ENCODE data around the gene ARHGEF10L.
"Not testable (repeated sequence)": the region's sequence is repeated elsewhere in the genome, so short reads cannot be mapped to it uniquely, and the experiment has no call there.

Gene ARHGEF10L

GRCh38 chr1:17539477-17540254 is at the start of gene ARHGEF10L:
ARHGEF10L (plus strand) TSS chr1:17539698; CDS start chr1:17580596, 40,898 bp downstream.
- no peak for DNase-seq (ENCODE audit: low read depth in 1 of 2, low spot score in 1 of 2)
- no peak for TF ChIP-seq JUND (IDR thresholded peaks at IDR 0.05; ENCODE audit: low read depth)
- in situ Hi-C loops (cut with HindIII; ENCODE audit: low pct_unique_long_range_greater_than_20kb, low sequenced_read_pairs): no loop called here

GRCh38 chr1:17489768-17490417 is 49.6 kb upstream of the ARHGEF10L start:
- in situ Hi-C loops (cut with HindIII; ENCODE audit: low pct_unique_long_range_greater_than_20kb, low sequenced_read_pairs); DNase-seq (ENCODE audit: low read depth in 1 of 2, low spot score in 1 of 2): not testable (repeated sequence)

- DNase-seq (ENCODE audit: low read depth in 1 of 2, low spot score in 1 of 2); in situ Hi-C loops (cut with HindIII; ENCODE audit: low pct_unique_long_range_greater_than_20kb, low sequenced_read_pairs): not testable (repeated sequence)
These were observed 48.8 kb upstream of the ARHGEF10L start for GRCh38 chr1:17490667-17491066.

GRCh38 chr1:17494114-17494729 is 45.3 kb upstream of the ARHGEF10L start:
- TF ChIP-seq JUND (IDR thresholded peaks at IDR 0.05; ENCODE audit: low read depth): no peak
- peak; percentile 47 to 79 for DNase-seq (ENCODE audit: low read depth in 1 of 2, low spot score in 1 of 2)
- in situ Hi-C loops (cut with HindIII; ENCODE audit: low pct_unique_long_range_greater_than_20kb, low sequenced_read_pairs): no loop called here

GRCh38 chr1:17496419-17496818 is 43.1 kb upstream of the ARHGEF10L start:
- no peak for DNase-seq (ENCODE audit: low read depth in 1 of 2, low spot score in 1 of 2)
- in situ Hi-C loops (cut with HindIII; ENCODE audit: low pct_unique_long_range_greater_than_20kb, low sequenced_read_pairs): no loop called here
- TF ChIP-seq JUND (IDR thresholded peaks at IDR 0.05; ENCODE audit: low read depth): no peak

GRCh38 chr1:17498214-17498613 is 41.3 kb upstream of the ARHGEF10L start:
- no peak for TF ChIP-seq JUND (IDR thresholded peaks at IDR 0.05; ENCODE audit: low read depth)
- in situ Hi-C loops (cut with HindIII; ENCODE audit: low pct_unique_long_range_greater_than_20kb, low sequenced_read_pairs): no loop called here
- DNase-seq (ENCODE audit: low read depth in 1 of 2, low spot score in 1 of 2): no peak

- DNase-seq (ENCODE audit: low read depth in 1 of 2, low spot score in 1 of 2): peak in 1 of 2 experiments; percentile 79
- TF ChIP-seq JUND (IDR thresholded peaks at IDR 0.05; ENCODE audit: low read depth): no peak
- in situ Hi-C loops (cut with HindIII; ENCODE audit: low pct_unique_long_range_greater_than_20kb, low sequenced_read_pairs): no loop called here
These were observed 37.1 kb upstream of the ARHGEF10L start for GRCh38 chr1:17502326-17502778.

- in situ Hi-C loops (cut with HindIII; ENCODE audit: low pct_unique_long_range_greater_than_20kb, low sequenced_read_pairs): no loop called here
- TF ChIP-seq JUND (IDR thresholded peaks at IDR 0.05; ENCODE audit: low read depth): no peak
- DNase-seq (ENCODE audit: low read depth in 1 of 2, low spot score in 1 of 2): no peak
These were observed 36.4 kb upstream of the ARHGEF10L start for GRCh38 chr1:17503146-17503545.

GRCh38 chr1:17507200-17507599 is 32.3 kb upstream of the ARHGEF10L start:
- DNase-seq (ENCODE audit: low read depth in 1 of 2, low spot score in 1 of 2); in situ Hi-C loops (cut with HindIII; ENCODE audit: low pct_unique_long_range_greater_than_20kb, low sequenced_read_pairs): not testable (repeated sequence)

GRCh38 chr1:17507915-17508314 is 31.6 kb upstream of the ARHGEF10L start:
- in situ Hi-C loops (cut with HindIII; ENCODE audit: low pct_unique_long_range_greater_than_20kb, low sequenced_read_pairs): no loop called here
- peak in 1 of 2 experiments; percentile 41 for DNase-seq (ENCODE audit: low read depth in 1 of 2, low spot score in 1 of 2)
- TF ChIP-seq JUND (IDR thresholded peaks at IDR 0.05; ENCODE audit: low read depth): no peak

GRCh38 chr1:17509363-17509762 is 30.1 kb upstream of the ARHGEF10L start:
- no peak for DNase-seq (ENCODE audit: low read depth in 1 of 2, low spot score in 1 of 2)
- TF ChIP-seq JUND (IDR thresholded peaks at IDR 0.05; ENCODE audit: low read depth): no peak
- in situ Hi-C loops (cut with HindIII; ENCODE audit: low pct_unique_long_range_greater_than_20kb, low sequenced_read_pairs): no loop called here

- in situ Hi-C loops (cut with HindIII; ENCODE audit: low pct_unique_long_range_greater_than_20kb, low sequenced_read_pairs): no loop called here
- no peak for DNase-seq (ENCODE audit: low read depth in 1 of 2, low spot score in 1 of 2)
- no peak for TF ChIP-seq JUND (IDR thresholded peaks at IDR 0.05; ENCODE audit: low read depth)
These were observed 29.4 kb upstream of the ARHGEF10L start for GRCh38 chr1:17510138-17510537.

GRCh38 chr1:17511188-17511587 is 28.3 kb upstream of the ARHGEF10L start:
- in situ Hi-C loops (cut with HindIII; ENCODE audit: low pct_unique_long_range_greater_than_20kb, low sequenced_read_pairs): no loop called here
- no peak for TF ChIP-seq JUND (IDR thresholded peaks at IDR 0.05; ENCODE audit: low read depth)
- DNase-seq (ENCODE audit: low read depth in 1 of 2, low spot score in 1 of 2): no peak

Measured in T47D (cell line).